G401 (cell line): ENCODE results near the gene PYCR2. TPM values are rescaled to one million over a fixed set of nuclear protein-coding genes. Genes with fewer than 3 reads are reported as not detected.

Source experiments
- DNase-seq: peaks from one replicate; pipeline ENCODE4 v3.0.0-alpha.2; 2015; ENCODE audit warnings: low spot score
- in situ Hi-C: cut with HindIII; loops from 2 replicates; pipeline ENCODE4 v1.10.0; 2016; ENCODE audit warnings: low sequenced_read_pairs, mixed read lengths
- total RNA-seq: library from RNA; depleted of rRNA; stranded (reverse); fragments of >200 nt; shearing (Covaris generic); gene quantifications from 2 replicates; pipeline ENCODE4 v1.2.3, GENCODE V29; 2014

Gene PYCR2
- total RNA-seq, 1 experiment from 2014 or later, result 125 TPM

GRCh38 chr1:225882694-225883615 lies 41.1 kb downstream of the PYCR2 start:
- no peak for DNase-seq

GRCh38 chr1:225881959-225882693 lies 41.9 kb downstream of the PYCR2 start, which contains the start of gene TMEM63A:
TMEM63A (minus strand) TSS chr1:225882380; CDS start chr1:225877580, 4,800 bp downstream.
- in situ Hi-C loops, result no loop called here
- DNase-seq, result peak; percentile 32

More at GRCh38 chr1:225882694-225883615, 41.1 kb downstream of the PYCR2 start:
- in situ Hi-C loops, result no loop called here

GRCh38 chr1:225881081-225881958 lies 42.7 kb downstream of the PYCR2 start:
- in situ Hi-C loops, result no loop called here
- no peak for DNase-seq

GRCh38 chr1:225880636-225881035 lies 43.4 kb downstream of the PYCR2 start:
- no peak for DNase-seq
- in situ Hi-C loops, result no loop called here

GRCh38 chr1:225880222-225880588 lies 43.8 kb downstream of the PYCR2 start:
- in situ Hi-C loops, result no loop called here
- no peak for DNase-seq

- in situ Hi-C loops, result no loop called here
- DNase-seq, result no peak
These were observed 44.4 kb downstream of the PYCR2 start for GRCh38 chr1:225879521-225880221.

GRCh38 chr1:225878282-225878681 lies 45.8 kb downstream of the PYCR2 start:
- no peak for DNase-seq
- in situ Hi-C loops, result no loop called here

- DNase-seq, result peak; percentile 47
- in situ Hi-C loops, result no loop called here
These were observed 46.5 kb downstream of the PYCR2 start for GRCh38 chr1:225877580-225877979.

- in situ Hi-C loops, result no loop called here
- no peak for DNase-seq
These were observed 47.0 kb downstream of the PYCR2 start for GRCh38 chr1:225876900-225877510.

- DNase-seq, result no peak
- in situ Hi-C loops, result no loop called here
These were observed 48.8 kb downstream of the PYCR2 start for GRCh38 chr1:225875044-225875815.

GRCh38 chr1:225874431-225874830 lies 49.6 kb downstream of the PYCR2 start:
- in situ Hi-C loops, result no loop called here
- DNase-seq, result no peak

- no peak for DNase-seq
- in situ Hi-C loops, result no loop called here
These were observed 50.7 kb downstream of the PYCR2 start for GRCh38 chr1:225873281-225873850.

- DNase-seq, result no peak
- in situ Hi-C loops, result no loop called here
These were observed 52.0 kb downstream of the PYCR2 start for GRCh38 chr1:225872075-225872430.

GRCh38 chr1:225871359-225872074 lies 52.5 kb downstream of the PYCR2 start:
- no peak for DNase-seq
- in situ Hi-C loops, result no loop called here

- peak; percentile 23 for DNase-seq
- in situ Hi-C loops, result no loop called here
These were observed 53.1 kb downstream of the PYCR2 start for GRCh38 chr1:225870911-225871310.
